ENCODE results near the gene FBXW8.

FBXW8 gene

GRCh38 chr12:116922194-116922897 is 11.6 kb downstream of the FBXW8 start:
- in situ Hi-C loops (cut with HindIII; ENCODE audit: low sequenced_read_pairs): no loop called here

DNA sequence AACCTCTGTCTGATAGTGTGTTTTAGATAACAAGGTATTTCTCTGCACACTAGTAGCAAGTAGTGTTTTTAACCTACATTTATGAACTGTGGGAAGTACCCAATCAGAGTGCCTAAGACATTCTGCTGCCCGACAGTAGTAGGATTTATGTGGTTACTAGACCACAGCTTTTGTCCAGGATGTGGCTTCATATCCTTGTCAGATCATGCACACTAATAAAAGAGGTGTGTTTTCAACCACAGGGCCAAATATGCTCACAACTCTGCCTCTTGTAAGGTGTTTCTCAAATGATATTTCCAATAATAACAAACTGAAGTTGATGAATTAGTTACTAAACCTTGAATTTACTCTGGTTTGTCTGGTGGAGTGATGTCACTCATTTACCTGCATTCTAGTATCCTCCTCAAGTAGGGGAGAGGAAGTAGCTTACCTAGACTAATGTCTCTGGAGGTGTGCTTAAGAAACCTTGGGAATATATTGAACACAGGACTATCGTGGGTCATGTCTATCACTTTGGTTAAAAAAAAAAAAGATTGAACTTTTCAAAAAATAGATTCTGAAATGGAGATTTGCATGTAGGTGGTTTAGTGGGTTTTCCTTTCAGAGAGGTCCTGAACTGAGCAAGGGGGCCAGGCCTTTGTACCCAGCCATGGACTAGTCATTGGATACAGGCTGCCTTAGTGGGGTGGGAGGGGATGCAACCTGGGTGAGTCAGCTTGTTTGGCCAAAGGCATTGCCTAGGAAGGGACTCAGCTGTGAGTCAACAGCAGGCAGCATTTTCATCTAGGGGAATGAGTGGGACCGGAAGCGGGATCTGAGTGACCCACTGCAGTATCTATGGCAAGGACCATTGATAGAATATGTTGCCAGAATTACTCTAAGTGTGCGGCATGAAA is 14.1 kb downstream of the FBXW8 start:
- in situ Hi-C loops (cut with HindIII; ENCODE audit: low sequenced_read_pairs): no loop called here

DNA sequence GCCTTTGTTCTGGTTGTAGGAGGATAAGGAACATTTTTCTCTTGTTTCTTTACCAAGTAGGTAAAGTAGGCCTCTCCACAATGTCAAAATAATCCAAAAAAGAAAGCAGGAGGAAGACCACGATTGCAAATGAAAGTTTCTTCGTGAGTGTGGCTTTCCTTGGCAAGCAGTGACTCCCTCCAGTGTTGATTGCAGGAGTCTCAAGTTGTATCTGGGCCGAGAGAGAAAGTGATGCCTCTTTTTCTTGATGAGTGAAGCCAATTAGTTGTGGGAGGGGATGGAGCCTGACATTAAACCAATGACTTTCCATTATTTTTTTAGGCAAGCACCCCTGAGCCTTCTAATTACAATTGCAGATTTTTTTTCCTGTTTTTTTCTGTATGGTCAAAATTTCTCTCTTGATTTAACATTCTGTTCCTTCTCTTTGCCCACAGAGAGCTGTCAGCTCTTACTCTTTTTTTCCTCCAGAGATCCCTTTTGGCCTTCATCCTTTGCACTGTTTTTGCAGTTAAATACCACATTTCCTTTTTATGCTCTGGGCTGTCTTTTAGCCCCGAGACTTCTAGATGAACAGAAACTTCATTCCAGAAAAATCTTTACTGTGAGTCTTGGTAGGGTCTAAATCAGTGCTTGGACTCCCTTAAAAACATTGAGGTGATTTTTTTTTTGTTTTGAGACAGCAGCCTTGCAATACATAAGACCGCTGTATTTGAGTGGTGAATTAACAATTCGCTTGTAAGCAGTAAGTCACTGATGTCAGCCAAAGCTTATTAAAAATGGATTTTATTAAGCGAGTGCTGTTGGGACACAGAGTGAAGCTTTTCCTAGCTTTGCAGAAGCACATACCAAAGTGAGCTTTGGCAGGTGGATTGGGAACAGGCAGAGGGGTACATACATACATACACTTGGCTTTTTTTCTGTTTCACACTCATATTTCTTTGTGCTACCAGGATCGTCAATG is 15.8 kb downstream of the FBXW8 start:
- in situ Hi-C loops (cut with HindIII; ENCODE audit: low sequenced_read_pairs): no loop called here

- in situ Hi-C loops (cut with HindIII; ENCODE audit: low sequenced_read_pairs): no loop called here
Measured at GRCh38 chr12:116927244-116927940, 16.6 kb downstream of the FBXW8 start.

- in situ Hi-C loops (cut with HindIII; ENCODE audit: low sequenced_read_pairs): no loop called here
Measured at GRCh38 chr12:116928504-116928903, 17.8 kb downstream of the FBXW8 start.

DNA sequence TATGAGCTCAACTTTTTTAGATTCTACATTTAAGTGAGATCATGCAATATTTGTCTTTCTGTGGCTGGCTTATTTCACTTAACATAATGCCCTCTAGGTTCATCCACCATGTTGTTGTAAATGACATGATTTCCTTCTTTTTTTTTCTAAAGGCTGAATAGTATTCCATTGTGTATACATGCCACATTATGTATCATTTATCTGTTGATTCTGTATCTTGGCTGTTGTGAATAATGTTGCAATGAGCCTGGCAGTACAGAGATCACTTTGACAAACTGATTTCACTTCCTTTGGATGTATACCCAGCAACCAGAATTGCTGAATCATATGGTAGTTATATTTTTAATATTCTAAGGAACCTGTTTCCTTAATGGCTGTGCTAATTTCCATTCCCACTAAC is 19.1 kb downstream of the FBXW8 start:
- in situ Hi-C loops (cut with HindIII; ENCODE audit: low sequenced_read_pairs): no loop called here

- in situ Hi-C loops (cut with HindIII; ENCODE audit: low sequenced_read_pairs): no loop called here
Measured at GRCh38 chr12:116931665-116932064, 20.9 kb downstream of the FBXW8 start.

DNA sequence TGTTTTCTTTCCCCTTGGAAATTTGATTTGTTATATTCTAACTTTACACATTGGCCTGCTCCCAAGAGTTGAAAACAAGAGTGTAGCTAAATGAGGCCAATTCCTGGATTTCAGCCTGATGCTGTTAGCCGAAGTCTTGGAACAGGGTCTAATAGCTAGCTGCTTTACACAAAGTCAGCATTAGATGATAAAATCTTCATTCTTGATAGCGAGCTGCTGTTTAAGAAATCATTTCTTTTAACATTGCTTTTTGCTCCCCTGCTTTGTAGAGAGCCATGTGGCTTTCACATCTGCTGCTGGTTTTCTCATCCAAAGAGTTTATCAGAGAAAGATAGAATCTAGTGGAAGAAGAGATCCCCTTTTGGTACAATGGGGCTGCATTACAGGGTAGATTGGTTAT is 22.3 kb downstream of the FBXW8 start:
- in situ Hi-C loops (cut with HindIII; ENCODE audit: low sequenced_read_pairs): no loop called here

- in situ Hi-C loops (cut with HindIII; ENCODE audit: low sequenced_read_pairs): no loop called here
Measured at GRCh38 chr12:116933512-116934246, 22.9 kb downstream of the FBXW8 start.

GRCh38 chr12:116934908-116935705 is 24.4 kb downstream of the FBXW8 start:
- in situ Hi-C loops (cut with HindIII; ENCODE audit: low sequenced_read_pairs): no loop called here

GRCh38 chr12:116937640-116938039 is 26.9 kb downstream of the FBXW8 start:
- in situ Hi-C loops (cut with HindIII; ENCODE audit: low sequenced_read_pairs): no loop called here

DNA sequence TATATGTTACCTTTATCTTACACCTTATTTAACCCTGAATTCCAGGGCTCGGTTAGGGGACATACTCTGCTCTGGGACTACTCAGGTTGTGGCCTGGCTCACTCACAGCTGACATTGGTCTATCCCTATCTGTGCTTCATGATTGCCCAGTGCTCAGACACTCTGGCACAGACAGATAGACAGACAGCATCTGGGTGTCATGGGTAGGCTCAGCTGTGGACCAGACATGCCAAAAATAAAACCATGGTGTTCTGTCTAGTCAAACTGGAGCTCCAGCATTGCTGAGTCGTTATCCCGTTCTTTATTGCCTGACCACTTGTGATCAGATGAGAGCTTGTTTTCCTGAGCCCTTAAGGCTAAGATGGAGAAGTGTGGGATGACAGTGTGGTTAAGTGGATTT is 29.0 kb downstream of the FBXW8 start:
- in situ Hi-C loops (cut with HindIII; ENCODE audit: low sequenced_read_pairs): no loop called here

GRCh38 chr12:116941188-116941587 is 30.4 kb downstream of the FBXW8 start:
- in situ Hi-C loops (cut with HindIII; ENCODE audit: low sequenced_read_pairs): no loop called here

DNA sequence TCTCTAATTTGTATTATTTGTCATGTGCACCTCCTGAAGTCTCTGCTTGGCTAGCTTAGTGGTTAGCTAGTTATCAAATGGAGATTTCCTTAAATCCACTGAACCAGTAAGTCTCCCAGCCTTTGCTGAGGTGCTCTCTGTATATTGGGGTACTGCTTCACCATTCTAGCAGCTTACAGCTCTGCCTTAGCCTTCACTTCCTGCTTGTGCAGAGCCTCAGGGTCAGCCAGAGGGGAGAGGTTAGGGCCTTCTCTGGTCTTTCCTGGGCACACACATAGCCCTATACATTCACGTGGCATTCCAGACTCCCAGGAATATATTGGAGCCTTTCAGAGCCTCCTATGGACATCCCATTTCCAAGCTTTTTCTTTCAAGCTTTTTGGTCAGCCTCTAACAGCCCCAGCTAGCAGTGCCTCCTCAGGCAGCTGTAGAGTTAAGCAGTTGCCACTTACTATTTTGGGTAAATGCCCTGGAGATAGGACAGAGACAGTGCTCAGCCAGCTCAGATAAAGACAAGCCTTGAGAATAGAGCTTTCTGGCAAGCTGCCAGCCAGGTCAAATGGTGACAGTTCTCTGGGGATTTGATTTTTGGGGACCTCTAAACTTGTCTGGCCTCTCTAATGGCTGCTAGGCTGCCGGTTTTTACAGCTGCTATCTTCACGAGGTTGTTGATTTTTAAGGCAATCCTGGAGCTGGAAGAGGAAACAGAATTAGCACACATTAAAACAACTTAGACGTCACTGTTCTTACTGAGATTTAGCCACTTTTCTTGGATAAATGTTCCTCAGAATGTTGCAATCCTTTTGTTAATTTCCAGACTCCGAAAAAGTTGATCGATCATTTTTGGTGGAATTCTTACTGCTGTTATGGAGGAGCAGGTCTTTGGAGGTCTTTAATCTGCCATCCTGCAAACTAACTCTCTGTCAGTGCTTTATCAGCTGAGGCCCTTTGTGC is 32.9 kb downstream of the FBXW8 start:
- in situ Hi-C loops (cut with HindIII; ENCODE audit: low sequenced_read_pairs): no loop called here

DNA sequence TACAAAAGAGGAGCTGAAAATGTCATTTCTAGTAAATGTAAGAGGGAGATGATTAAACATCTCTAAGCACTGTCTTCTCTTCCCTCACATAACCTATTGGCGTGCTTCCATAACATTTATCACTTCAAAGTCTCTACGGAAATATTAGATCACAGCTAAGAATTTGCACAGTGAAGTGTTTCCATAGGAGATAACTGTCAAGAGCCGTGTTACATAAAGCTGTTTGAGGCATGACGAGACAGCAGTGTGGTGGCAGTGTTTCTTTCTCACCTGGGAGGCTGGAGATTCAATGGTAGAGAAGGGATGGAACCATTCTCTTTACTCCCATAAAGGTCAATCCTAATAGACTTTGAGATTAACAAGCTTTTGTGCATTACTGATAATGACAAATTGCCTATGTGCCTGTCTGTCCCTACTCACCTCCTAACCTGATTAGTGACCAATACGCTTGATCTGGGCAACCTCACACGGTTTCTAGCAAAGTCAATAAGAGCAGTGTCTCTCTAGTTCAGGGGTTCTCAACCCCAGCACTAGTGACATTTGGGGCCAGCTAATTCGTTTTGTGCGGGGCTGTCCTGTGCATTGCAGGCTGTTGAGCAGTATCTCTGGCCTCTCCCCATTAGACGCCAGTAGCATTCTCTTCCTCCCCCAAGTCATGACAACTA is 35.3 kb downstream of the FBXW8 start:
- in situ Hi-C loops (cut with HindIII; ENCODE audit: low sequenced_read_pairs): no loop called here

DNA sequence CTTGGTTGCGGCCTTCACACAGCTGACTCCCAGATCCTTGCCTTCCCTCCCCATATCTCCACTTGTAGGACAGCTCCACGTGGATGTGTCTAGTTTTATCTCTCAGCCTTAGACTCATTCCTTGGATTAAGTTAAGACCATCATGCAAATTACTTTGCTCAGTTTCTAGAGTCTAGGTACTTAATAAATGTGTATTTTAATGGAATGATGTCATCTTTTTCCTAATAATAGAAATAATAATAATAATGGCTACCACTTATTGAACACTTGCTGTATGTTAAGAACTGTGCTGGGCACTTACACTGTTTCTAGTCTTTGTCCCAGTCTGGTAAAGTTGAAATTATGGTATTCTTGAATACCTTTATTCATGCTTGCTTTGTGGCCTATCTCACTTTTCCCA is 37.5 kb downstream of the FBXW8 start:
- in situ Hi-C loops (cut with HindIII; ENCODE audit: low sequenced_read_pairs): no loop called here

DNA sequence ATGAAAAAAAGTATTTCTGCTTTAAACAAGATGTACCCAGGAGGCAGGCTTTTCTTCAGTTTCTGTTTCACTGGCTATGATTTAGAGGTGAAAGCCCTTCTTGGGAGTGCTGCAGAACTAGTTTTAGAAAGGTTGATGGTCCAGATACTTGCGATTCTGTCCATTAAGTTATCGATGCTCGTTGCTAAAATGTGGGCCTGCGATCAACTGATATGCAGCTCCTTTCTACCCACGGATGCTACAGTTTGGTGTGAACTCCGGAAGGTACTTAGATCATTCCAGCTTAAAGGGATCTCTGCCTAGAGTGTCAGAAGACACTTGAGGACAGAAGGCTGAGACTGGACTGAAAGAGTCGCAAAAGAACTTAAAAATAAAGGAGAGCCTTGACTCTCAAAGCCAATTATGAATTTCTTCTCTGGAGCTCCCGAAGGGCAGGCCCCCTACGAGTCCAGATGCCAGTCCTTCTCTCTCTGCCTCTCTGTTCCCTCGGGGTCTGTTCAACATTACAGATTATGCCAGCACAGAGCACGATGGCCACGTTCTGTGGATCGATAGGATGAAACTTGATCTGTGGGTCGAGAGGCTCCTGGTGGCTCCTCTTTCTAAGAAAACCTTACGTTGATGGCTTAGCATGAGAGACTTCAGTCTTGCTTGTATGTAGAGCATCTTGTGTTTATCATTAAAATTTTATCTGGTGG is 40.0 kb downstream of the FBXW8 start:
- in situ Hi-C loops (cut with HindIII; ENCODE audit: low sequenced_read_pairs): no loop called here
